ENCODE measurements around the gene SLC35F1. TPM values are rescaled to one million over a fixed set of nuclear protein-coding genes. Genes with fewer than 3 reads are reported as not detected.

SLC35F1 gene
- polyA plus RNA-seq, 1 donor from 2014 or later: 35.1 TPM

GRCh38 chr6:118356686-118357085 lies 449.6 kb downstream of the SLC35F1 start:
- H3F3A ChIP-seq (ENCODE audit: insufficient read depth, low read length, poor library complexity, severe bottlenecking): no peaks in the 10 kb centered on the region
- H4K20me1 ChIP-seq (ENCODE audit: insufficient read depth): no peaks in the 10 kb centered on the region
- H3K27ac ChIP-seq (ENCODE audit: low read length): no peak overlapping the region
- TF ChIP-seq SMC3 (conservative IDR thresholded peaks at IDR 0.05; ENCODE audit: poor library complexity) (no peak), REST (IDR thresholded peaks at IDR 0.05; ENCODE audit: borderline replicate concordance) (no peak), RAD21 (conservative IDR thresholded peaks at IDR 0.05) (no peak), MXI1 (conservative IDR thresholded peaks at IDR 0.05; ENCODE audit: poor library complexity, severe bottlenecking) (no peak), POLR2AphosphoS5 (IDR thresholded peaks at IDR 0.05) (no peak), EP300 (conservative IDR thresholded peaks at IDR 0.05; ENCODE audit: poor library complexity, severe bottlenecking) (no peak), TAF1 (IDR thresholded peaks at IDR 0.05; ENCODE audit: low read depth) (no peak), EZH2 (IDR thresholded peaks at IDR 0.05; ENCODE audit: borderline replicate concordance, insufficient read depth, low read length, poor library complexity, severe bottlenecking) (no peak), CTCF (IDR thresholded peaks at IDR 0.05; ENCODE audit: poor library complexity, severe bottlenecking) (no peak)
- no peak overlapping the region for H3K4me2 ChIP-seq (ENCODE audit: low read length)
- no peaks in the 10 kb centered on the region for H3K79me2 ChIP-seq (replicated peaks; ENCODE audit: insufficient read depth, low read length)
- no peaks in the 10 kb centered on the region for H3K9me3 ChIP-seq (ENCODE audit: low read length)
- H3K27me3 ChIP-seq (ENCODE audit: insufficient read depth, low read depth, low read length): no peaks in the 10 kb centered on the region
- H3K4me3 ChIP-seq (ENCODE audit: low read length): no peak overlapping the region
- H2AFZ ChIP-seq (ENCODE audit: low read depth, low read length): no peak overlapping the region
- H3K36me3 ChIP-seq (ENCODE audit: insufficient read depth, low read length): no peaks in the 10 kb centered on the region
- no peak overlapping the region for H3K9ac ChIP-seq (ENCODE audit: low read length)
- H3K9me2 ChIP-seq (ENCODE audit: insufficient read depth, low read length): no peaks in the 10 kb centered on the region

Other genes starting within 250 kb of the SLC35F1 start
- 30.8 and 36.3 TPM in 2 replicates for gene NUS1, start 231.8 kb upstream of the SLC35F1 start, polyA plus RNA-seq

Measured in neural cell (in vitro differentiated cells).